HEK293T (cell line): ENCODE data around the gene CXCL1.

ENCODE experiments used
- ARNT ChIP-seq: fragments of 450-650 bp; IDR thresholded peaks from 2 replicates; pipeline ENCODE4 v1.6.1; 2017; ENCODE audit warnings: mild to moderate bottlenecking
- BHLHE40 ChIP-seq: fragments of 450-650 bp; IDR thresholded peaks from 2 replicates; pipeline ENCODE4 v1.6.1; 2016; ENCODE audit warnings: mild to moderate bottlenecking, moderate library complexity, borderline replicate concordance
- CTBP1 ChIP-seq: fragments of 450-650 bp; IDR thresholded peaks from 2 replicates; pipeline ENCODE4 v1.6.1; 2016; ENCODE audit warnings: borderline replicate concordance
- FOXA1 ChIP-seq: fragments of 450-650 bp; IDR thresholded peaks from 2 replicates; pipeline ENCODE4 v1.6.1; 2016; ENCODE audit warnings: mild to moderate bottlenecking
- FOXK2 ChIP-seq: fragments of 450-650 bp; IDR thresholded peaks from 2 replicates; pipeline ENCODE4 v1.6.1; 2016; ENCODE audit warnings: mild to moderate bottlenecking
- FOXM1 ChIP-seq: fragments of 450-650 bp; IDR thresholded peaks from 2 replicates; pipeline ENCODE4 v1.6.1; 2017; ENCODE audit warnings: mild to moderate bottlenecking, borderline replicate concordance
- HDGF ChIP-seq: fragments of 450-650 bp; IDR thresholded peaks from 2 replicates; pipeline ENCODE4 v1.6.1; 2017; ENCODE audit warnings: antibody characterized with exemption, borderline replicate concordance
- L3MBTL2 ChIP-seq: fragments of 450-650 bp; conservative IDR thresholded peaks from 2 replicates; pipeline ENCODE4 v1.6.1; 2016; ENCODE audit warnings: mild to moderate bottlenecking
- LEF1 ChIP-seq: fragments of 450-650 bp; IDR thresholded peaks from 2 replicates; pipeline ENCODE4 v1.6.1; 2017; ENCODE audit warnings: mild to moderate bottlenecking, borderline replicate concordance
- NFRKB ChIP-seq: fragments of 450-650 bp; IDR thresholded peaks from 2 replicates; pipeline ENCODE4 v1.6.1; 2016; ENCODE audit warnings: mild to moderate bottlenecking, moderate library complexity
- PKNOX1 ChIP-seq: fragments of 450-650 bp; IDR thresholded peaks from 2 replicates; pipeline ENCODE4 v1.6.1; 2016
- SP1 ChIP-seq: fragments of 450-650 bp; IDR thresholded peaks from 2 replicates; pipeline ENCODE4 v1.6.1; 2017
- SUZ12 ChIP-seq: fragments of 450-650 bp; IDR thresholded peaks from 2 replicates; pipeline ENCODE4 v1.6.1; 2016; ENCODE audit warnings: mild to moderate bottlenecking
- ZNF384 ChIP-seq: fragments of 450-650 bp; IDR thresholded peaks from 2 replicates; pipeline ENCODE4 v1.6.1; 2016

GRCh38 chr4:73821325-73821724, 47.9 kb upstream of the CXCL1 start:
- no peak for TF ChIP-seq SP1
- TF ChIP-seq LEF1 = no peak
- no peak for TF ChIP-seq SUZ12
- TF ChIP-seq BHLHE40 = no peak
- no peak for TF ChIP-seq FOXK2
- no peak for TF ChIP-seq ARNT
- TF ChIP-seq FOXA1 = no peak
- no peak for TF ChIP-seq NFRKB
- TF ChIP-seq PKNOX1 = no peak
- no peak for TF ChIP-seq FOXM1
- TF ChIP-seq HDGF = no peak
- TF ChIP-seq L3MBTL2 = no peak
- TF ChIP-seq CTBP1 = no peak
- no peak for TF ChIP-seq ZNF384
